GM21717 (cell line): ENCODE results near the gene KCNIP4.

Experiments
- ATAC-seq: cut with Tn5 transposase; IDR thresholded peaks from one replicate; pipeline ENCODE4 v1.9.1; 2021; ENCODE audit warnings: mild to moderate bottlenecking, moderate library complexity; ENCODE audit not compliant: unreplicated experiment

The KCNIP4 gene

GRCh38 chr4:21209860-21210259 lies 738.7 kb downstream of the KCNIP4 start:
- no peak for ATAC-seq

- no peak for ATAC-seq
These were observed 742.6 kb downstream of the KCNIP4 start for GRCh38 chr4:21205821-21206531.

- ATAC-seq: no peak
These were observed 745.2 kb downstream of the KCNIP4 start for GRCh38 chr4:21203416-21203815.

- ATAC-seq: no peak
These were observed 745.6 kb downstream of the KCNIP4 start for GRCh38 chr4:21202959-21203358.

- no peak for ATAC-seq
These were observed 749.9 kb downstream of the KCNIP4 start for GRCh38 chr4:21198683-21199082.

- no peak for ATAC-seq
These were observed 752.9 kb downstream of the KCNIP4 start for GRCh38 chr4:21195682-21196081.

GRCh38 chr4:21192367-21192766 lies 756.2 kb downstream of the KCNIP4 start:
- ATAC-seq: no peak

- no peak for ATAC-seq
These were observed 757.3 kb downstream of the KCNIP4 start for GRCh38 chr4:21191317-21191716.

- ATAC-seq: no peak
These were observed 763.8 kb downstream of the KCNIP4 start for GRCh38 chr4:21184788-21185187.

- ATAC-seq: no peak
These were observed 766.9 kb downstream of the KCNIP4 start for GRCh38 chr4:21181716-21182115.

- no peak for ATAC-seq
These were observed 770.7 kb downstream of the KCNIP4 start for GRCh38 chr4:21177871-21178270.

GRCh38 chr4:21177092-21177491 lies 771.5 kb downstream of the KCNIP4 start:
- ATAC-seq: no peak

- ATAC-seq: no peak
These were observed 780.9 kb downstream of the KCNIP4 start for GRCh38 chr4:21167711-21168110.

- no peak for ATAC-seq
These were observed 793.2 kb downstream of the KCNIP4 start for GRCh38 chr4:21155367-21155766.

- ATAC-seq: no peak
These were observed 809.2 kb downstream of the KCNIP4 start for GRCh38 chr4:21139327-21139726.

GRCh38 chr4:21136051-21136630 lies 812.4 kb downstream of the KCNIP4 start:
- no peak for ATAC-seq

GRCh38 chr4:21134994-21135393 lies 813.6 kb downstream of the KCNIP4 start:
- no peak for ATAC-seq

- ATAC-seq: no peak
These were observed 818.0 kb downstream of the KCNIP4 start for GRCh38 chr4:21130606-21131005.

GRCh38 chr4:21126014-21126512 lies 822.5 kb downstream of the KCNIP4 start:
- no peak for ATAC-seq

GRCh38 chr4:21118301-21118700 lies 830.3 kb downstream of the KCNIP4 start:
- no peak for ATAC-seq

GRCh38 chr4:21117541-21118180 lies 830.9 kb downstream of the KCNIP4 start:
- no peak for ATAC-seq
